HepG2 (cell line): Measurements from ENCODE around the gene STK39. TPM values are rescaled to one million over a fixed set of nuclear protein-coding genes. Genes with fewer than 3 reads are reported as not detected.

Source experiments
- ATF4 ChIP-seq, 2 experiments: fragments of 450-650 bp in 1 of 2; sonication (generic) in 1 of 2; formaldehyde crosslinking; IDR thresholded peaks; 2 replicates each; pipeline versions ENCODE4 v1.5.0 to v1.8.0; 2020 to 2022; ENCODE audit warnings: mild to moderate bottlenecking in 1 of 2, missing genetic modification reagents in 1 of 2
- CCDC6 ChIP-seq: sonication (generic); formaldehyde crosslinking; IDR thresholded peaks from 2 replicates; pipeline ENCODE4 v1.8.1; 2022; ENCODE audit warnings: mild to moderate bottlenecking, missing genetic modification reagents, moderate library complexity
- HNF4A ChIP-seq: sonication (generic); formaldehyde crosslinking; IDR thresholded peaks from 2 replicates; pipeline ENCODE4 v1.4.0; 2020; ENCODE audit warnings: missing genetic modification reagents
- HOXA7 ChIP-seq: sonication (generic); formaldehyde crosslinking; IDR thresholded peaks from 2 replicates; pipeline ENCODE4 v1.8.1; 2022; ENCODE audit warnings: mild to moderate bottlenecking, missing genetic modification reagents, moderate library complexity
- HOXA9 ChIP-seq: sonication (generic); formaldehyde crosslinking; IDR thresholded peaks from 2 replicates; pipeline ENCODE4 v1.8.1; 2022; ENCODE audit warnings: missing genetic modification reagents, mild to moderate bottlenecking, moderate library complexity, borderline replicate concordance
- KDM5A ChIP-seq: fragments of 200-600 bp; sonication (generic); IDR thresholded peaks from 2 replicates; pipeline ENCODE4 v1.7.0; 2018; ENCODE audit warnings: antibody characterized with exemption, mild to moderate bottlenecking, low read length, borderline replicate concordance
- MED1 ChIP-seq: sonication (generic); formaldehyde crosslinking; IDR thresholded peaks from 2 replicates; pipeline ENCODE4 v1.4.0; 2020; ENCODE audit warnings: missing genetic modification reagents
- MIER2 ChIP-seq: IDR thresholded peaks from 2 replicates; pipeline ENCODE4 v1.6.1; 2016; ENCODE audit warnings: missing biosample characterization, missing genetic modification reagents
- NFIB ChIP-seq: sonication (generic); formaldehyde crosslinking; IDR thresholded peaks from 2 replicates; pipeline ENCODE4 v1.9.0; 2021; ENCODE audit warnings: missing genetic modification reagents, mild to moderate bottlenecking, borderline replicate concordance
- NPAS2 ChIP-seq: sonication (generic); formaldehyde crosslinking; IDR thresholded peaks from 2 replicates; pipeline ENCODE4 v1.8.0; 2022; ENCODE audit warnings: mild to moderate bottlenecking, missing genetic modification reagents, borderline replicate concordance
- PBX3 ChIP-seq: sonication (generic); formaldehyde crosslinking; IDR thresholded peaks from 2 replicates; pipeline ENCODE4 v1.8.1; 2023; ENCODE audit warnings: missing genetic modification reagents, inconsistent platforms, borderline replicate concordance
- SALL2 ChIP-seq: sonication (generic); formaldehyde crosslinking; IDR thresholded peaks from 2 replicates; pipeline ENCODE4 v1.8.1; 2023; ENCODE audit warnings: mild to moderate bottlenecking, missing genetic modification reagents, inconsistent platforms
- SMARCE1 ChIP-seq: fragments of 450-650 bp; IDR thresholded peaks from 2 replicates; pipeline ENCODE4 v1.6.1; 2017; ENCODE audit warnings: borderline replicate concordance
- SP4 ChIP-seq: sonication (generic); formaldehyde crosslinking; IDR thresholded peaks from 2 replicates; pipeline ENCODE4 v1.8.1; 2023; ENCODE audit warnings: mild to moderate bottlenecking, missing genetic modification reagents
- THRA ChIP-seq: sonication (generic); formaldehyde crosslinking; IDR thresholded peaks from 2 replicates; pipeline ENCODE4 v1.4.0; 2020; ENCODE audit warnings: missing genetic modification reagents, borderline replicate concordance
- TP53 ChIP-seq: sonication (generic); formaldehyde crosslinking; conservative IDR thresholded peaks from 2 replicates; pipeline ENCODE4 v1.4.0; 2020; ENCODE audit warnings: missing genetic modification reagents
- YEATS2 ChIP-seq: sonication (generic); formaldehyde crosslinking; IDR thresholded peaks from 2 replicates; pipeline ENCODE4 v1.4.0; 2020; ENCODE audit warnings: missing genetic modification reagents, borderline replicate concordance
- ZFAT ChIP-seq: sonication (generic); formaldehyde crosslinking; conservative IDR thresholded peaks from 2 replicates; pipeline ENCODE4 v1.8.1; 2023; ENCODE audit warnings: missing genetic modification reagents, inconsistent platforms
- ZNF232 ChIP-seq: sonication (generic); formaldehyde crosslinking; IDR thresholded peaks from 2 replicates; pipeline ENCODE4 v1.4.0; 2020; ENCODE audit warnings: missing genetic modification reagents, borderline replicate concordance
- ZNF280D ChIP-seq: sonication (generic); formaldehyde crosslinking; IDR thresholded peaks from 2 replicates; pipeline ENCODE4 v1.5.1; 2020; ENCODE audit warnings: mild to moderate bottlenecking, missing genetic modification reagents
- ZNF362 ChIP-seq: sonication (generic); formaldehyde crosslinking; IDR thresholded peaks from 2 replicates; pipeline ENCODE4 v1.4.0; 2020; ENCODE audit warnings: missing genetic modification reagents, mild to moderate bottlenecking, borderline replicate concordance
- polyA plus RNA-seq, 8 experiments: library from polyadenylated mRNA; depleted of rRNA in 3 of 8; stranded (reverse) in 7 of 8; unstranded in 1 of 8; fragments of >200 nt; fragmentation: Illumina TruSeq in 4 of 8; extraction: Trizol in 4 of 8; gene quantifications; 2 replicates each; pipeline versions ENCODE4 v1.2.1 to v1.2.3, GENCODE V29; 2011 to 2016; ENCODE audit warnings: low read depth in 4 of 8, missing spikeins in 1 of 8, mixed read lengths in 1 of 8; ENCODE audit not compliant: insufficient read depth in 1 of 8
- total RNA-seq, 5 experiments: library from RNA; depleted of rRNA; stranded (reverse); fragments of >200 nt; fragmentation: Illumina TruSeq; extraction: Trizol; gene quantifications; 2 replicates each; pipeline ENCODE4 v1.2.3, GENCODE V29; 2016; ENCODE audit warnings: low read depth in 1 of 5

STK39 gene
- total and polyA plus RNA-seq, 2 of the 13 experiments (the other 11 are each of a cell fraction or from before 2014, with no cell fraction given) = 27.3 to 38.4 TPM

GRCh38 chr2:168185583-168186274 is 61.7 kb downstream of the STK39 start (continued):
- TF ChIP-seq SMARCE1 (no peak), MED1 (CRISPR knock-in tag) (peak; percentile 41; the same call in 1 of the 2 replicates), KDM5A (no peak), CCDC6 (CRISPR knock-in tag) (no peak), HOXA7 (no peak), ZNF232 (CRISPR knock-in tag) (peak; percentile 94), MIER2 (CRISPR knock-in tag) (no peak), ZNF280D (no peak), THRA (CRISPR knock-in tag) (peak; percentile 67; the same call in 1 of the 2 replicates), ZFAT (no peak), SALL2 (no peak), ZNF362 (CRISPR knock-in tag) (peak; percentile 38; the same call in 1 of the 2 replicates), TP53 (CRISPR knock-in tag) (no peak), NPAS2 (CRISPR knock-in tag) (no peak), YEATS2 (peak; percentile 38; the same call in 1 of the 2 replicates), HNF4A (peak; percentile 77), PBX3 (CRISPR knock-in tag) (no peak), ATF4 (CRISPR knock-in tag; IDR thresholded peaks at IDR 0.05) (peak in 1 of 2 experiments; percentile 18; a peak in 1 of 4 replicates), SP4 (CRISPR knock-in tag) (no peak), HOXA9 (CRISPR knock-in tag) (no peak), NFIB (CRISPR knock-in tag) (no peak)
